ENCODE data around the gene CACNG1. TPM values are rescaled to one million over a fixed set of nuclear protein-coding genes. Genes with fewer than 3 reads are reported as not detected.
A peak's percentile ranks its signal among the peaks of the same experiment; 100 is the strongest.
"Not testable (repeated sequence)": the region's sequence is repeated elsewhere in the genome, so short reads cannot be mapped to it uniquely, and the experiment has no call there.

The CACNG1 gene
- total RNA-seq, 1 donor from 2014 or later, result not detected

DNA sequence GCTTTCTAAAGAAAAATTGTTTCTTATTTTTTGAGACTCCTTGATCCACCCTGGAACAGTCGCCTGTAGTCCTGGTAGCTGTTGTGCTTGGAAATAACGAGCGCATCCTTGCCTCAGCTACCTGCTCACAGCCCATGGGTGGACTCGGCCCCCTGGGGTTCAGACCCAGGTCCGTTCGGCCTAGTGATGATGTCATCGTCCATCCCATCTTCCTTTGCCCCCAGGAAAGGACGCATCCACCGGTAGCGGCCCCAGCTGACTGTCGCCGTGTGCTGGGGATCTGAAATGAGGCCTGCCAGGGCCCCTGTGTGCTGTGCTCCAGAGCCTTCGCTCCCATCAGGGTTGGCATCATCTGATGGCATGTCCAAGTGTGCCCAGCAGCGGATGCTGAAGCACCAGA lies 12.0 kb upstream of the CACNG1 start:
- intact Hi-C loops (cut with micrococcal nuclease), result no loop called here
- no peaks in the 10 kb centered on the region for H3K4me1 Mint-ChIP-seq (ENCODE audit: low read depth)
- H3K4me3 Mint-ChIP-seq, result no peak overlapping the region
- no peak for DNase-seq (ENCODE audit: low spot score)
- H3K27ac Mint-ChIP-seq, result no peak overlapping the region
- H3K9me3 Mint-ChIP-seq, result no peaks in the 10 kb centered on the region
- H3K36me3 Mint-ChIP-seq (ENCODE audit: low read depth), result no peaks in the 10 kb centered on the region
- no peaks in the 10 kb centered on the region for H3K27me3 Mint-ChIP-seq (ENCODE audit: insufficient read depth)

DNA sequence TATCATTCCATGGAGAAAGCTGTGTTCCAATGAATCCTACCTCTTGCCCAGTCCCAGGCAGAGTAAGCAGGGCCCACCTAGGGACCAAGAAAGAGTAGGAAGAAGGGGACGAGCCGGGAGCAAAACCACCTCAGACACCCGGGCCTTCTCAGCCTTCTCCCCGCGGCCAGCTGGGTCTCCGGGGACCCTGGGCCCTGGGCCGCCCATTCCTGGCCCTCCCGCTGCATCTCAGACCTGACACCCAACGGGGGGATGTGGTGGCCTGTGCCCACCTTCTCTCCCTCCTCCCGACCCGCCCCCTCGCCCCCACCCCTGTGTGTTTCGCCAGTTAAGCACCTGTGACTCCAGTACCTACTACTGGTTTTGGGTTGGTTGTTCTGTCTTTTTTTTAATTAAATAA lies 11.4 kb upstream of the CACNG1 start:
- no peaks in the 10 kb centered on the region for H3K36me3 Mint-ChIP-seq (ENCODE audit: low read depth)
- intact Hi-C loops (cut with micrococcal nuclease), result no loop called here
- no peaks in the 10 kb centered on the region for H3K4me1 Mint-ChIP-seq (ENCODE audit: low read depth)
- no peaks in the 10 kb centered on the region for H3K9me3 Mint-ChIP-seq
- H3K27me3 Mint-ChIP-seq (ENCODE audit: insufficient read depth), result no peaks in the 10 kb centered on the region
- no peak for DNase-seq (ENCODE audit: low spot score)
- H3K27ac Mint-ChIP-seq, result no peak overlapping the region
- H3K4me3 Mint-ChIP-seq, result no peak overlapping the region

DNA sequence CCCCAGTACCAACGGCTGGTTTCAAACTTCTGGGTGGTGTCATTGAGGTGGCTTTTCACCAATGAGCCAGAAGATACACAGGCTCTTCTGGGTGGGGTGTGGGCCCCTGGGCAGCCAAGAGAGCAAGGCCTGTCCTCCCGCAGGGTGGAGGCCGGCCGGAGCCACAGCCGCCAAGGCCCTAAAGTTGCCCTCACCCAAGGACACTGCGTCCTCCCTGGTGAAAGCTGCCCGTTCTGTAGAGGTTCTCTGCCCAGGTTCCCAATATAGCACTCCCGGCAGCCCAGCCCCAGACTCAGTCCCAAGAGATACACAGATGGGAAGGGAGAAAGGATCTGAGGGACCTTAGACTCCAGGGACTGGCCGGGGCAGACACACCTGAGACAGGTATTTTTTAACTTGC lies 10.7 kb upstream of the CACNG1 start:
- no peak overlapping the region for H3K27ac Mint-ChIP-seq
- H3K9me3 Mint-ChIP-seq, result no peaks in the 10 kb centered on the region
- no peak for DNase-seq (ENCODE audit: low spot score)
- no peaks in the 10 kb centered on the region for H3K27me3 Mint-ChIP-seq (ENCODE audit: insufficient read depth)
- H3K4me3 Mint-ChIP-seq, result no peak overlapping the region
- no peaks in the 10 kb centered on the region for H3K36me3 Mint-ChIP-seq (ENCODE audit: low read depth)
- intact Hi-C loops (cut with micrococcal nuclease), result no loop called here
- H3K4me1 Mint-ChIP-seq (ENCODE audit: low read depth), result no peaks in the 10 kb centered on the region

DNA sequence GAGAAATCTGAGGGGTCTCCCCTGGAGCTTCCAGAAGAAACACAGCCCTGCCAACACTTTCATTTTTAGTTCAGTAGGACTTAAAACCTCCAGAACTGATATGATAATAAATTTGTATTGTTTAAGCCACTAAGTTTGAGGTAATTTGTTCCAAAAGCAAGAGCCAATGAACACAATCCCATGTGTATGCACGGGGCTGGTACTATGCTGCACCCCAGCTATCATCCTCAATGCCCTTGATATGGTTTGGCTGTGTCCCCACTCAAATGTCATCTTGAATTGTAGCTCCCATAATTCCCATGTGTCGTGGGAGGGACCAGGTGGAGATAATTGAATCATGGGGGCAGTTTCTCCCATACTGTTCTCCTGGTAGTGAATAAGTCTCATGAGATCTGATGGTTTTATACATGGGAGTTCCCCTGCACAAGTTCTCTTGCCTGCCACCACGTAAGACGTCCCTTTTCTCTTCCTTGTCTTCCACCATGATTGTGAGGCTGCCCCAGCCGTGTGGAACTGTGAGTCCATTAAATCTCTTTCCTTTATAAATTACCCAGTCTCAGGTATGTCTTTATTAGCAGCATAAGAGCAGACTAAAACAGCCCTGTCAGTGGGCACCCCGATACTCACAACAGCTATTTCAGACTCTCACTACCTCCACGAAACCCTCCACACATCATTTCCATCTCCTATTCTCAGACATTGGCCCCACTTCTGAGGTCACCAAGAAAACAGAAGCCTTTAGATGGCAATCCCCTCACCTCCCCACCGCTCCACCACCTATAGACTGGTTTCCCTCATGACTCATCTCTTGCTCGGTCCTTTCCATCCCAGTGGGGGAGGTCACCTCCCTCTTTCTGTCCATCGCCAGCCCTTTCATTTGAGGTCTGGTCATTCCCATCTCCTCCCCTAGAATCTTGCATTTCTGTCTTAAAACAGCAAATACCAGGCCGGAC lies 8.9 kb upstream of the CACNG1 start:
- Mint-ChIP-seq H3K27ac (peak overlapping the region; percentile 4), H3K4me1 (ENCODE audit: low read depth) (no peaks in the 10 kb centered on the region), H3K9me3 (no peaks in the 10 kb centered on the region), H3K36me3 (ENCODE audit: low read depth) (no peaks in the 10 kb centered on the region), H3K4me3 (no peak overlapping the region), H3K27me3 (ENCODE audit: insufficient read depth) (no peaks in the 10 kb centered on the region)
- no peak for DNase-seq (ENCODE audit: low spot score)
- intact Hi-C loops (cut with micrococcal nuclease), result no loop called here

DNA sequence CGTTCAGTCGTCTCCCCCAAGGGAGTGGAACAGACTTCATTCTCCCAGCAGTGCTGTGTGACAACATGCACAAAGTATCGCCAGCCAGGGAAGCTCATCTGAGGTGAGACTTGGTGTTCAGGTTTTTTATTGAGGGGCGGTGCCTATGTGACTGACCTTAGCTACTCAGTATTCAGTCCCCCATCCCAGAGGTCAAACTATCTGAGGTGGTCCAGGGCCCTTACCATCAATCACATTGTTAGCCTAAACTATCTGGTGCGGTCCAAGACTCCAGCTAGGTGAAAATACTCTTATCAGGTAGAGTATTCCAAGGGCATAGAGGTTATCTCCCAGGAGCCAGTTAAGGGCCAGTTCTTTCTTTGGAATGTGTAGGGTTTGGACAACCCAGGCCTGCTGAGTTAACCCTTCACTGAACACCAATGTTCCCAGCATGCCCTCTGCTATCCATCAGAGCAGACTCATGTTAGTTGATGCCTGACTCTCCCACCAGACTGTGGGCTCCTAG lies 5.4 kb upstream of the CACNG1 start:
- Mint-ChIP-seq H3K27me3 (ENCODE audit: insufficient read depth) (no peaks in the 10 kb centered on the region), H3K36me3 (ENCODE audit: low read depth) (no peaks in the 10 kb centered on the region), H3K4me3 (no peak overlapping the region), H3K4me1 (ENCODE audit: low read depth) (no peaks in the 10 kb centered on the region), H3K9me3 (no peaks in the 10 kb centered on the region), H3K27ac (no peak overlapping the region)
- intact Hi-C loops (cut with micrococcal nuclease), result no loop called here
- DNase-seq (ENCODE audit: low spot score), result no peak

DNA sequence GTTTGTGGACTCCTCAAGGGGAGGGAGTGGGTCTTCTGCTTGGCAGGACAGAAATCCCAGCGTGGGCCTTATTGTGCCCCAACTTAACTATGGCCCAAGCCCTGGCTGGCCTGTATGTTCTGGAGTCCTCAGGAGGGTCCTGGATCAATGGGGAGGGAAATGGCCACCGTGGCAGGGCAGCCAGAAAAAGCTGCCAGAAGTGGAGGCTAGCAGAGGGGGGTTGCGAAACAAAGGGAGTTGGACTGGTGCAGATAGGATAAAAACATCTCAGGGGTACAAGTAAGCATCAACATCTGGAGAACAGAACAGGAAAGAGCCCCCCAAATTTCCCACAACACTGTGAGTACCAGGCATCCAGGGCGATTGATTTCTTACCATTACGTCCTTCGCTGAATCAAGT lies 3.7 kb upstream of the CACNG1 start:
- Mint-ChIP-seq H3K27ac (no peak overlapping the region), H3K36me3 (ENCODE audit: low read depth) (no peaks in the 10 kb centered on the region)
- intact Hi-C loops (cut with micrococcal nuclease), result no loop called here

DNA sequence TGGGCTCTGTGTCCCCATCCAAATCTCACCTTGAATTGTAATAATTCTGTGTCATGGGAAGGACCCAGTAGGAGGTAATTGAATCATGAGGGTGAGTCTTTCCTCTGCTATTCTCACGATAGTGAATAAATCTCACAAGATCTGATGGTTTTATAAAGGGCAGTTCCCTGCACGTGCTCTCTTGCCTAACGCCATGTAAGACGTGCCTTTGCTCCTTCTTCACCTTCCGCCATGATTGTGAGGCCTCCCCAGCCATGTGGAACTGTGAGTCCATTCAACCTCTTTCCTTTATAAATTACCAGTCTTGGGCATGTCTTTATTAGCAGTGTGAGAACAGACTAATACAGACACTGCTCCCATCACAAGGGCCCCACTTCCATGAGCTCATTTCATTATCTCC lies 3.2 kb upstream of the CACNG1 start:
- H3K27ac Mint-ChIP-seq; H3K4me3 Mint-ChIP-seq; H3K27me3 Mint-ChIP-seq (ENCODE audit: insufficient read depth); H3K36me3 Mint-ChIP-seq (ENCODE audit: low read depth); DNase-seq (ENCODE audit: low spot score); intact Hi-C loops (cut with micrococcal nuclease); H3K9me3 Mint-ChIP-seq; H3K4me1 Mint-ChIP-seq (ENCODE audit: low read depth): not testable (repeated sequence)

More for the DNA sequence above, 3.7 kb upstream of the CACNG1 start:
- no peak for DNase-seq (ENCODE audit: low spot score)
- no peaks in the 10 kb centered on the region for H3K4me1 Mint-ChIP-seq (ENCODE audit: low read depth)
- no peaks in the 10 kb centered on the region for H3K27me3 Mint-ChIP-seq (ENCODE audit: insufficient read depth)
- no peak overlapping the region for H3K4me3 Mint-ChIP-seq
- H3K9me3 Mint-ChIP-seq, result no peaks in the 10 kb centered on the region

DNA sequence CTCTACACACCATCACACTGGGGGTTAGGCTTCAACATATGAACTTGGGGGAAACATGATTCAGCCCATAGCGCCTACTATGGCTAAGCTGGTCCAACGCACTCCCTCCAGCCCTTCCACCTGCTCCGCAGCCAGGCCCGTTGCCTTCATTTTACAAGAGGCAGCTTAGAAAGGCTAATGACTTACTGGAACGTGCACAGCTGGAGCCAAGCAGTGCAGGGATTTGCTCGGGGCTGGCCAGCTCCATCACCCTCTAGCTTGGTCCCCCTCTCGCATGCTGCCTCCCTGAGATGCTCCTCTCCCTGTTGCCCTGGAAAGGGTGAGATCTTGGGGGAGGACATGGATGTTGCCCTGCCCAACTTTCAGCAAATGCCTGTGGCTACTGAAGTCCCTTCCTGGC lies 2.8 kb upstream of the CACNG1 start:
- Mint-ChIP-seq H3K27me3 (ENCODE audit: insufficient read depth) (no peaks in the 10 kb centered on the region), H3K4me3 (no peak overlapping the region), H3K36me3 (ENCODE audit: low read depth) (no peaks in the 10 kb centered on the region), H3K4me1 (ENCODE audit: low read depth) (no peaks in the 10 kb centered on the region), H3K9me3 (no peaks in the 10 kb centered on the region), H3K27ac (no peak overlapping the region)
- intact Hi-C loops (cut with micrococcal nuclease), result no loop called here
- no peak for DNase-seq (ENCODE audit: low spot score)

DNA sequence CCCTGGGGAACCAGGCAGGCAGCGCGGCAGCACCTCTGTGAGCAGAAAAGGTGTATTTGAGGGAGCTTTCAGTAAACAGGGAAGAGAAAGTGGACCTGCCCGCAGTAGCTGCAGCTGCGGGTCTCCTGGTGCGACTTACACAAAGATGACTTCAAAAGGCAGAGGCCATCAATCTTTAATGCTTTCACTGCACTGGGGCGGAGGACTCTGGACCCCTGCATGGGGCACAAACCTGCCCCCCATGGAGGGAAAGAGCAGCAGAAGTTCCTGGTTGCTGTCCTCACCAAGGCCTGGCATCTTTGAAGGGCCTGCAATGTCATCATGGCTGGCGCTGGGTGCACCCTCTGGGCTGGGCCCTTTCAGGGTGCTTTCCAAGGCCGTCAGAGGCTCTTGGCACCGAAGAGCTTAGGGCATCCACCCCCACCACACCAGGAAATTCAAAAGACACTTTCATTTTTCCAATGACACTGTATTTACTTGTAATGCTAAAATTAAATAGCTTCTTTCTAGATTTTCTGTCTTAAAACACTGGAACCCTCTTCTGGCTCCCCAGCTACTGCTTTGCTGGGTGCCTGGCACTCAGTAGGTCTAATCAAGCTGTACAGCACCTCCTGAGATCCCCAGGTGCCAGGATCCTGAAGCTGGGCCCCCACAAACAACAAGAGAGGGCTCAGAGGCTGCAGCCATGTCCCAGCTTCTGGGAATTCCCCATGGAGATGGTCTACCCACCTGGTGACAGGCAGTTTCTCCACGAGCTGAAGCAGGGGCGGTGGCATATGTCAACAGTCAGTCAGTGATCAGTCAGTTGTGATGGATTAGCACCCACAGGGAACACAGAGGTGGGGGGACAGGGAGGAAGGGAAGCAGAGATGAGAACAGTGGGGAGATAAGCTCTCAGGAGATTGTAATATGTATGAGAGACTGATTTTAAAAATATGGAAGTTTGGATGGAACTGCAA lies 2.1 kb upstream of the CACNG1 start:
- Mint-ChIP-seq H3K9me3 (peaks cover 3% of the 10 kb centered on the region), H3K4me3 (no peak overlapping the region), H3K4me1 (ENCODE audit: low read depth) (no peaks in the 10 kb centered on the region), H3K27me3 (ENCODE audit: insufficient read depth) (no peaks in the 10 kb centered on the region), H3K36me3 (ENCODE audit: low read depth) (no peaks in the 10 kb centered on the region), H3K27ac (no peak overlapping the region)
- intact Hi-C loops (cut with micrococcal nuclease), result no loop called here
- no peak for DNase-seq (ENCODE audit: low spot score)

DNA sequence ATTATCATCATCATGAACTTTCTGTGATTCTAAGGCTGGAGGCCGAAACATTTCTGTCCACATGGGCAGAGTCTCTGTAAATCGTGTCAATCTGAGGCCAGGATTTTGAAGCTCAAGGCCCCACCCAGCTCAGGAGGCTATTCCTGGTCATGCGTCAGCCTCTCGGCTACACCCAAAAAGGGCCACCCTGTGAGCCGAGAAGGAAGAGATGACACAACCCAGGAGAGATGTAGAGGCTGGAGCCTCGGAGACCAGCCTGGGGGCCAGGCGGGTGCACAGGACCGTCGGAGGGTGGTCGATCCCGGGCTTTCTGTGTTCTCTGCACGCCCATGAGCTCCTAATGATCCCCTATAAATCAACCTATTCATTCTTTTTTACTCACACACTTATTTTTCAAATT lies 1.1 kb upstream of the CACNG1 start:
- no peaks in the 10 kb centered on the region for H3K4me1 Mint-ChIP-seq (ENCODE audit: low read depth)
- intact Hi-C loops (cut with micrococcal nuclease), result no loop called here
- H3K27ac Mint-ChIP-seq, result no peak overlapping the region
- H3K9me3 Mint-ChIP-seq, result peaks cover 12% of the 10 kb centered on the region
- DNase-seq (ENCODE audit: low spot score), result no peak
- H3K4me3 Mint-ChIP-seq, result no peak overlapping the region
- H3K27me3 Mint-ChIP-seq (ENCODE audit: insufficient read depth), result no peaks in the 10 kb centered on the region
- H3K36me3 Mint-ChIP-seq (ENCODE audit: low read depth), result no peaks in the 10 kb centered on the region

DNA sequence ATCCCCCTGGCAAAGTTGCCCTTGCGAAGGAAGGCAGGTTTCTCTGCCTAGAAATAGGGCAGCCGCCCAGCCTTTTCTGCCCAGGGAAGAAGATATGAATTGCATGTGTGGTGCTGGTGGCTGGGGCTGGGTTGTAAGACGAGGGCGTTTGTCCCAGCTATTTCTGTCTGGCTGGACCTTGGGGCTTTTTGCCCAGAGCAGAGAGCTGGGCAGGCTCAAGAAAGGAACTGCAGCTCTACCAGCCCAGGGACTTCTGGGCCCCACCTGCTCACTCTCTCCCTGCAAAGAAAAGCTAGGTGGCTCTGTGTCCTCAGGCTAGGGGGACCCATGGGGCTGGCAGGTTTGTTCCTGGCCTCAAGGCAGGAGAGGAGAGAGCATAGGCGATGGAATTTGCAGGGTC lies 586 bp downstream of the CACNG1 start:
- H3K4me1 Mint-ChIP-seq (ENCODE audit: low read depth), result no peaks in the 10 kb centered on the region
- H3K27me3 Mint-ChIP-seq (ENCODE audit: insufficient read depth), result peaks cover 1% of the 10 kb centered on the region
- no peak overlapping the region for H3K4me3 Mint-ChIP-seq
- peaks cover 2% of the 10 kb centered on the region for H3K36me3 Mint-ChIP-seq (ENCODE audit: low read depth)
- no peak overlapping the region for H3K27ac Mint-ChIP-seq
- intact Hi-C loops (cut with micrococcal nuclease), result no loop called here
- H3K9me3 Mint-ChIP-seq, result peaks cover 28% of the 10 kb centered on the region
- no peak for DNase-seq (ENCODE audit: low spot score)

DNA sequence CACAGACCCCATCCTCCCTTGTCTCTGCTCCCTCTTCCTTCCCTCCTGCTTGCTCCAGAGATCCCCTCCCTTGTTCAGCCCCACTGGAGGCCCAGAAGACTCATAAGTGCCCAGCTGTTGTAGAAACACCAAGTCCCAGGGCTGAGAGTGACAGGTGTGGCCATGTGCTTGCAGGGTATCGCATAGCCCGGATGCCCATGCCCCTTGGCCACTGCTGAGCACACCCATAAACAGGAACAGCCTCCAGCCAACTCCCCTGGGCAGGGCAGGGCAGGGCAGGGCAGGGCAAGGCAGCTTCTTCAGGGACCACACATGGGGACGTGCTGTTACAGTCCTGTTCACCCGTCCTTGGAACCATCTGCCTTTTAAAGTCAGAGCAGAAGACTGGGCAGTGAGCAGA lies 2.0 kb downstream of the CACNG1 start:
- Mint-ChIP-seq H3K27ac (no peak overlapping the region), H3K4me3 (no peak overlapping the region), H3K9me3 (peaks cover 28% of the 10 kb centered on the region), H3K4me1 (ENCODE audit: low read depth) (no peaks in the 10 kb centered on the region), H3K27me3 (ENCODE audit: insufficient read depth) (peaks cover 1% of the 10 kb centered on the region), H3K36me3 (ENCODE audit: low read depth) (peaks cover 2% of the 10 kb centered on the region)
- intact Hi-C loops (cut with micrococcal nuclease), result no loop called here
- DNase-seq (ENCODE audit: low spot score), result no peak

DNA sequence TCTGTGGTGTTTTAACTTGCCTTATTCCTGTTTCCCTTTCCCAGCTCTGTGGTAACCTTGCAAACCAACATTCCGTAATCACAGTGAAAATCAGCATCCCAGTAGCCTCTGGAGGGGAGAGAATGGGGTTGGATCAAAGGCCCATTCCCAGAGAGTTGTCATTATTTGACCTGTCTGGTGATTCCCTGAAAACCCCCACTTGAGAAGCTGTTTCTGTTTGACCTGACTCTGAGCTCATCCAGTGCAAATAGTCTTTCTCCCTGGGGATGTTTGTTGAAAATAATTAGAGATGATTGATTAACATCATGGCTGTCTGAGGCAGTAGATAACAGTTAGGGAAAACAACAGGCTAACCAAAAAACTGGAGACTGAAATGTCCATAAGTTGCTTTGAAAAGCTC lies 3.0 kb downstream of the CACNG1 start:
- Mint-ChIP-seq H3K27ac (no peak overlapping the region), H3K27me3 (ENCODE audit: insufficient read depth) (peaks cover 1% of the 10 kb centered on the region), H3K9me3 (peaks cover 28% of the 10 kb centered on the region), H3K4me3 (no peak overlapping the region), H3K4me1 (ENCODE audit: low read depth) (no peaks in the 10 kb centered on the region), H3K36me3 (ENCODE audit: low read depth) (peaks cover 2% of the 10 kb centered on the region)
- DNase-seq (ENCODE audit: low spot score), result no peak
- intact Hi-C loops (cut with micrococcal nuclease), result no loop called here
